Endothelial cell of umbilical vein (primary cell): ENCODE measurements around the gene HOXD12. TPM values are rescaled to one million over a fixed set of nuclear protein-coding genes. Genes with fewer than 3 reads are reported as not detected.

Experiments used
- BruUV-seq: library from RNA; stranded (reverse); fragments of 400-500 nt; replicated peaks from 2 replicates; lab custom pipeline; 2021; lab: Mats Ljungman, UMichigan
- CTCF ChIA-PET: fragments of 300-600, 350-600 bp; sonication (Branson Sonifier 250); formaldehyde crosslinking; loops from one replicate; lab custom pipeline; 2021; ENCODE audit warnings: antibody characterized with exemption, inconsistent platforms; lab: Charles Lee
- POLR2A ChIA-PET: fragments of 300-600, 350-600 bp; sonication (Branson Sonifier 250); formaldehyde crosslinking; loops from one replicate; lab custom pipeline; 2021; ENCODE audit warnings: antibody characterized with exemption, inconsistent platforms; lab: Charles Lee
- DNase-seq: peaks from one replicate; pipeline ENCODE4 v3.0.0-alpha.2; 2011; ENCODE audit warnings: low read depth, low spot score
- FAIRE-seq: peaks from 2 replicates; lab custom pipeline; 2011; peaks lifted over from hg19 to GRCh38; lab: Jason Lieb, UNC
- H2AFZ ChIP-seq: 2 replicates; pipeline ENCODE4 v1.6.0; 2012; ENCODE audit warnings: low read depth, low read length, control low read depth, inconsistent platforms
- H3K27ac ChIP-seq: 2 replicates; pipeline ENCODE4 v1.5.1; 2011; ENCODE audit warnings: low read depth, mild to moderate bottlenecking, control low read depth, low read length, moderate library complexity; ENCODE audit not compliant: insufficient read depth
- H3K27me3 ChIP-seq, 2 experiments: 2 replicates each; pipeline versions ENCODE4 v1.6.0 to v1.6.1; 2011; ENCODE audit warnings: low read length in 2 of 2, mixed read lengths in 1 of 2; ENCODE audit not compliant: control insufficient read depth in 2 of 2, insufficient read depth in 2 of 2
- H3K36me3 ChIP-seq, 2 experiments: 2 replicates in 1 of 2; 3 replicates in 1 of 2; pipeline ENCODE4 v1.5.1; 2011; ENCODE audit warnings: low read length in 2 of 2, mild to moderate bottlenecking in 1 of 2, moderate library complexity in 1 of 2; ENCODE audit not compliant: control insufficient read depth in 2 of 2, insufficient read depth in 2 of 2; ENCODE audit errors: extremely low read depth in 1 of 2
- H3K4me1 ChIP-seq: 3 replicates; pipeline ENCODE4 v1.5.1; 2011; ENCODE audit warnings: mild to moderate bottlenecking, low read length; ENCODE audit not compliant: control insufficient read depth, insufficient read depth; ENCODE audit errors: extremely low read depth
- H3K4me2 ChIP-seq: 2 replicates; pipeline ENCODE4 v1.6.1; 2011; ENCODE audit warnings: low read length, control low read depth, mixed read lengths; ENCODE audit not compliant: insufficient read depth
- H3K4me3 ChIP-seq, 3 experiments: fragments of 200-600 bp in 1 of 3; sonication (generic), shearing (Covaris generic) in 1 of 3; replicated peaks in 1 of 3; 2 replicates each; pipeline ENCODE4 v1.5.1; 2011 to 2016; ENCODE audit warnings: control low read depth in 3 of 3, low read length in 3 of 3, mild to moderate bottlenecking in 2 of 3, inconsistent platforms in 1 of 3, low read depth in 1 of 3, moderate library complexity in 1 of 3; ENCODE audit not compliant: insufficient read depth in 1 of 3
- H3K79me2 ChIP-seq: 2 replicates; pipeline ENCODE4 v1.6.0; 2012; ENCODE audit warnings: low read length, inconsistent platforms; ENCODE audit not compliant: control insufficient read depth, insufficient read depth
- H3K9ac ChIP-seq: replicated peaks from 2 replicates; pipeline ENCODE3; 2011; ENCODE audit warnings: low read length, control low read depth; ENCODE audit not compliant: insufficient read depth; ENCODE audit errors: extremely low read depth
- H3K9me1 ChIP-seq: replicated peaks from 3 replicates; pipeline ENCODE4 v1.6.0; 2011; ENCODE audit warnings: mild to moderate bottlenecking, low read length; ENCODE audit not compliant: control insufficient read depth, insufficient read depth; ENCODE audit errors: extremely low read depth
- H3K9me3 ChIP-seq: replicated peaks from 2 replicates; pipeline ENCODE4 v1.5.1; 2012; ENCODE audit warnings: low read length, inconsistent platforms; ENCODE audit not compliant: control insufficient read depth, insufficient read depth
- H4K20me1 ChIP-seq: replicated peaks from 2 replicates; pipeline ENCODE3; 2011; ENCODE audit warnings: mild to moderate bottlenecking, low read length; ENCODE audit not compliant: control insufficient read depth, insufficient read depth; ENCODE audit errors: extremely low read depth
- EZH2 ChIP-seq: IDR thresholded peaks from 2 replicates; pipeline ENCODE4 v1.6.1; 2012; ENCODE audit warnings: borderline replicate concordance, low read depth, mild to moderate bottlenecking, moderate library complexity, low read length, inconsistent platforms; ENCODE audit not compliant: severe bottlenecking
- FOS ChIP-seq: IDR thresholded peaks from 2 replicates; pipeline ENCODE4 v1.6.1; 2011; ENCODE audit warnings: mild to moderate bottlenecking, low read length, moderate library complexity, borderline replicate concordance; ENCODE audit not compliant: insufficient read depth
- GATA2 ChIP-seq: IDR thresholded peaks from 2 replicates; pipeline ENCODE4 v1.7.0; 2011; ENCODE audit warnings: low read depth, mild to moderate bottlenecking, moderate library complexity, mixed read lengths, low read length; ENCODE audit not compliant: insufficient read length, insufficient read depth
- JUN ChIP-seq: IDR thresholded peaks from 2 replicates; pipeline ENCODE4 v1.6.1; 2011; ENCODE audit warnings: borderline replicate concordance, low read depth; ENCODE audit not compliant: insufficient read length, insufficient read depth
- MYC ChIP-seq: IDR thresholded peaks from one replicate; pipeline ENCODE4 v1.6.1; 2011; ENCODE audit warnings: mild to moderate bottlenecking, low read depth, low read length
- POLR2A ChIP-seq: IDR thresholded peaks from 2 replicates; pipeline ENCODE4 v1.6.1; 2012; ENCODE audit warnings: low read depth, mild to moderate bottlenecking, control low read depth, low read length
- POLR2AphosphoS5 ChIP-seq: IDR thresholded peaks from 2 replicates; pipeline ENCODE4 v1.6.1; 2012; ENCODE audit warnings: low read depth, mild to moderate bottlenecking, control low read depth, low read length, moderate library complexity; ENCODE audit not compliant: insufficient read depth
- dilution Hi-C: fragments of 300-500 bp; cut with MboI; formaldehyde crosslinking; loops from one replicate; pipeline ENCODE4 v1.15.0; 2019; ENCODE audit warnings: low sequenced_read_pairs; ENCODE audit not compliant: extremely low pct_ligation_motif_present
- intact Hi-C: fragments of 100-400 bp; cut with micrococcal nuclease; formaldehyde crosslinking; loops from one replicate; pipeline ENCODE4 v1.10.0; 2022
- polyA plus RNA-seq, 4 experiments: library from polyadenylated mRNA; depleted of rRNA in 3 of 4; stranded (reverse) in 3 of 4; unstranded in 1 of 4; fragments of >200 nt; gene quantifications; 2 replicates each; pipeline versions ENCODE4 v1.2.1 to v1.2.3, GENCODE V29; 2011 to 2012; ENCODE audit warnings: missing spikeins in 1 of 4
- total RNA-seq: library from RNA; stranded (reverse); gene quantifications from 2 replicates; pipeline ENCODE4 v1.2.3, GENCODE V29; 2021
- TF ChIP-seq, protein P1 (sequence below): IDR thresholded peaks from 2 replicates; pipeline ENCODE4 v1.6.1; 2011; ENCODE audit not compliant: insufficient read depth, insufficient read length
- TF ChIP-seq, protein P2 (sequence below), 2 donors: IDR thresholded peaks; 1 replicate in 1 of 2; 2 replicates in 1 of 2; pipeline ENCODE4 v1.5.1; 2011; ENCODE audit warnings: low read length in 2 of 2, mild to moderate bottlenecking in 2 of 2, moderate library complexity in 2 of 2, control low read depth in 1 of 2, inconsistent platforms in 1 of 2, low read depth in 1 of 2; ENCODE audit not compliant: insufficient read depth in 1 of 2; ENCODE audit errors: extremely low read depth in 1 of 2

The HOXD12 gene
- total and polyA plus RNA-seq, 2 donors (not counting 3 experiments of a cell fraction or from before 2014, with no cell fraction given): not detected

DNA sequence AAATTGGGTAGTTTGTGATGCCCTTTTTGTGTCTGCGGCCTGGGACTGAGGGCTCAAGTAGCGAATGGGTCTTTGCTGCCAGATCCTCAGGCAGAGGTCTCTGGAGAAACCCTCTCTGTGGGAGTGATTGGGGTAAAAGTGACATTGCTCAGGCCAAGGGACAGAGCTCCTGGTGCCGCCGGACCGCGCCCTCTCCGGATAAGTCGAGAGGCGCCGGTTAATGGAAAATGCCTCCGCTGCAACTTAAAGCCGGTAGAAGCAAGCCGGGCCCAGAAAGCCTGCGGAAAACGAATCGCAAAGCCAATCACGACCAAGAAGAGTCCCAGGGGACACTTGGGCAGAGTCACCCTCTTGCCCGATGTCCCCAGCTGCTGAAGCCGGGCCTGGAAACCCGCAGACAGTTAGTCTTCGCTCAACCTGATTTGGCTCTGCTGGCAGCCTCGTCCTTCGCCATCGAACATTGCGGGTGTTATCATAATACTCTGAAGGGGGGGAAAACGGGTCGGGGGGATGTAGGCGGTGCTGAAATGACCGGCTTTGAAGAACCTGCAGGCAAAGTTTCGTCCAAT lies 352 bp upstream of the HOXD12 start:
- H3K4me2 ChIP-seq: no peak overlapping the region
- H4K20me1 ChIP-seq: peaks cover 3% of the 10 kb centered on the region
- no peaks in the 10 kb centered on the region for H3K36me3 ChIP-seq
- peak; percentile 89 for TF ChIP-seq EZH2
- TF ChIP-seq, protein P1, sequence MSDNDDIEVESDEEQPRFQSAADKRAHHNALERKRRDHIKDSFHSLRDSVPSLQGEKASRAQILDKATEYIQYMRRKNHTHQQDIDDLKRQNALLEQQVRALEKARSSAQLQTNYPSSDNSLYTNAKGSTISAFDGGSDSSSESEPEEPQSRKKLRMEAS: no peak
- TF ChIP-seq MYC: no peak
- TF ChIP-seq POLR2A: no peak
- no peak for TF ChIP-seq GATA2
- no peak for TF ChIP-seq POLR2AphosphoS5
- ChIA-PET POLR2A (no interaction called here), CTCF (interaction anchor here (2.6 to 6.0 kb wide), 3 partner anchors 410 to 848 kb away, joined by 9 to 113 read pairs (median 92); no protein-coding TSS in a partner anchor)
- H3K9me1 ChIP-seq: no peaks in the 10 kb centered on the region
- DNase-seq (no peak), FAIRE-seq (peak; percentile 43)
- no peaks in the 10 kb centered on the region for H3K79me2 ChIP-seq
- no peak overlapping the region for H3K27ac ChIP-seq
- intact Hi-C loops: loop anchor here (5.0 kb wide), 2 partner anchors 787 to 1397 kb away; no protein-coding TSS in a partner anchor
- peaks cover 94 to 99% of the 10 kb centered on the region in 2 experiments for H3K27me3 ChIP-seq
- no peak overlapping the region for H3K4me3 ChIP-seq
- no peak overlapping the region for H3K9ac ChIP-seq
- no peak overlapping the region for H2AFZ ChIP-seq
- dilution Hi-C loops: no loop called here
- H3K9me3 ChIP-seq: no peaks in the 10 kb centered on the region
- BruUV-seq: no TSS peak
- peaks cover 5% of the 10 kb centered on the region for H3K4me1 ChIP-seq

DNA sequence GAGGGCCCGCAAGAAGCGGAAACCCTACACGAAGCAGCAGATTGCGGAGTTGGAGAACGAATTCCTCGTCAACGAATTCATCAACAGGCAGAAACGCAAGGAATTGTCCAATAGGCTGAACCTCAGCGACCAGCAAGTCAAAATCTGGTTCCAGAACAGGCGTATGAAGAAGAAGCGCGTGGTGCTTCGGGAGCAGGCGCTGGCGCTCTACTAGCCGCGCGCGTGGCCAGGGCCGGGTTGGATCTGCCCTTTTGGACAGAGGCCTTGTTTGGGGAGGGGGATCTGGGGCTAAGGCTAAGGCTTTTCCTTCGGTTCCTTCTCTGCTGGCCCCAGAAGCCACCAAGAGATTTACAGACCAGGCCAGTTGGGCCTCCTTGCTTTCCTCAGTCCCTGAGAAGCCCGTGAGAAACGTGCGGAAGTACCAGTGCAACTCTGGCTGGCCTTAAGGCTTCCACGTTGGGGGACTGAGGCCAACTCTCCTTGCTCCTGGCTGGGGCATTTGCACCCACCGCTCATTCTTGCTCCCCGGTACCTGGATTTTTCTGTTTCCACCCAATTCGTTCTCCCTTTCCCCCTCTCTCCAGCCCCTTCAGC lies 1.0 kb downstream of the HOXD12 start:
- H3K27ac ChIP-seq: no peak overlapping the region
- H4K20me1 ChIP-seq: peaks cover 3% of the 10 kb centered on the region
- DNase-seq: no peak
- no TSS peak for BruUV-seq
- H3K4me2 ChIP-seq: no peak overlapping the region
- no peak overlapping the region for H3K4me3 ChIP-seq
- no peaks in the 10 kb centered on the region for H3K36me3 ChIP-seq
- TF ChIP-seq, protein P2, sequence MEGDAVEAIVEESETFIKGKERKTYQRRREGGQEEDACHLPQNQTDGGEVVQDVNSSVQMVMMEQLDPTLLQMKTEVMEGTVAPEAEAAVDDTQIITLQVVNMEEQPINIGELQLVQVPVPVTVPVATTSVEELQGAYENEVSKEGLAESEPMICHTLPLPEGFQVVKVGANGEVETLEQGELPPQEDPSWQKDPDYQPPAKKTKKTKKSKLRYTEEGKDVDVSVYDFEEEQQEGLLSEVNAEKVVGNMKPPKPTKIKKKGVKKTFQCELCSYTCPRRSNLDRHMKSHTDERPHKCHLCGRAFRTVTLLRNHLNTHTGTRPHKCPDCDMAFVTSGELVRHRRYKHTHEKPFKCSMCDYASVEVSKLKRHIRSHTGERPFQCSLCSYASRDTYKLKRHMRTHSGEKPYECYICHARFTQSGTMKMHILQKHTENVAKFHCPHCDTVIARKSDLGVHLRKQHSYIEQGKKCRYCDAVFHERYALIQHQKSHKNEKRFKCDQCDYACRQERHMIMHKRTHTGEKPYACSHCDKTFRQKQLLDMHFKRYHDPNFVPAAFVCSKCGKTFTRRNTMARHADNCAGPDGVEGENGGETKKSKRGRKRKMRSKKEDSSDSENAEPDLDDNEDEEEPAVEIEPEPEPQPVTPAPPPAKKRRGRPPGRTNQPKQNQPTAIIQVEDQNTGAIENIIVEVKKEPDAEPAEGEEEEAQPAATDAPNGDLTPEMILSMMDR (IDR thresholded peaks at IDR 0.05; ENCODE audit: extremely low read depth in 1 of 2, insufficient read depth in 1 of 2, low read depth in 1 of 2, low read length in 2 of 2): no peak
- TF ChIP-seq FOS (no peak), GATA2 (no peak), EZH2 (no peak), JUN (no peak), POLR2AphosphoS5 (no peak), POLR2A (no peak), MYC (no peak)
- TF ChIP-seq, protein P1: no peak
- no peak overlapping the region for H3K9ac ChIP-seq
- no peaks in the 10 kb centered on the region for H3K9me1 ChIP-seq
- ChIA-PET POLR2A (no interaction called here), CTCF (no interaction called here)
- no peak for FAIRE-seq
- H3K9me3 ChIP-seq: no peaks in the 10 kb centered on the region
- H3K4me1 ChIP-seq: peaks cover 5% of the 10 kb centered on the region
- H3K27me3 ChIP-seq: peaks cover 94 to 99% of the 10 kb centered on the region in 2 experiments
- H2AFZ ChIP-seq: no peak overlapping the region
- no peaks in the 10 kb centered on the region for H3K79me2 ChIP-seq
- dilution Hi-C loops (no loop called here), intact Hi-C loops (no loop called here)
